Mucosa of rectum (tissue), 2 donors: ENCODE data around the gene SOHLH1.

Experiments used
- H3K27ac ChIP-seq, 2 donors: one replicate each; pipeline ENCODE4 v1.7.0; 2013; ENCODE audit warnings: inconsistent platforms in 2 of 2, low read depth in 2 of 2, low read length in 2 of 2
- H3K27me3 ChIP-seq, 2 donors: one replicate each; pipeline ENCODE4 v1.7.0; 2013; ENCODE audit warnings: low read length in 2 of 2; ENCODE audit not compliant: control insufficient read depth in 2 of 2, insufficient read depth in 2 of 2
- H3K36me3 ChIP-seq, 2 donors: one replicate each; pipeline ENCODE4 v1.7.0; 2013; ENCODE audit warnings: low read length in 2 of 2; ENCODE audit not compliant: control insufficient read depth in 2 of 2, insufficient read depth in 2 of 2
- H3K4me1 ChIP-seq, 2 donors: one replicate each; pipeline ENCODE4 v1.7.0; 2013; ENCODE audit warnings: low read length in 2 of 2, mild to moderate bottlenecking in 1 of 2; ENCODE audit not compliant: control insufficient read depth in 2 of 2, insufficient read depth in 2 of 2
- H3K4me3 ChIP-seq, 2 donors: one replicate each; pipeline ENCODE4 v1.7.0; 2013; ENCODE audit warnings: low read length in 2 of 2
- H3K9ac ChIP-seq, 2 donors: one replicate each; pipeline ENCODE4 v1.7.0; 2013; ENCODE audit warnings: low read length in 2 of 2, low read depth in 1 of 2, mild to moderate bottlenecking in 1 of 2
- H3K9me3 ChIP-seq, 2 donors: one replicate each; pipeline ENCODE4 v1.7.0; 2013; ENCODE audit warnings: low read length in 2 of 2; ENCODE audit not compliant: control insufficient read depth in 2 of 2
- donor health status: healthy.
- donor health status: Normal muscosa, but diverticular disease.

Gene SOHLH1

GRCh38 chr9:135729480-135729879 lies 30.2 kb upstream of the SOHLH1 start:
- Histone ChIP-seq H3K27me3 (no peaks in the 10 kb centered on the region), H3K36me3 (no peaks in the 10 kb centered on the region), H3K9ac (no peak overlapping the region), H3K9me3 (no peaks in the 10 kb centered on the region), H3K4me3 (no peak overlapping the region), H3K27ac (no peak overlapping the region), H3K4me1 (no peaks in the 10 kb centered on the region)

GRCh38 chr9:135728436-135729110 lies 29.3 kb upstream of the SOHLH1 start:
- H3K27ac ChIP-seq = no peak overlapping the region
- H3K4me3 ChIP-seq = no peak overlapping the region
- H3K9ac ChIP-seq = no peak overlapping the region
- no peaks in the 10 kb centered on the region for H3K9me3 ChIP-seq
- H3K36me3 ChIP-seq = no peaks in the 10 kb centered on the region
- H3K27me3 ChIP-seq = no peaks in the 10 kb centered on the region
- no peaks in the 10 kb centered on the region for H3K4me1 ChIP-seq

- no peaks in the 10 kb centered on the region for H3K4me1 ChIP-seq
- no peaks in the 10 kb centered on the region for H3K27me3 ChIP-seq
- H3K9ac ChIP-seq = no peak overlapping the region
- no peak overlapping the region for H3K27ac ChIP-seq
- H3K9me3 ChIP-seq = no peaks in the 10 kb centered on the region
- no peak overlapping the region for H3K4me3 ChIP-seq
- H3K36me3 ChIP-seq = no peaks in the 10 kb centered on the region
Measured at GRCh38 chr9:135727257-135727875, 28.1 kb upstream of the SOHLH1 start.

GRCh38 chr9:135726138-135726853 lies 27.0 kb upstream of the SOHLH1 start:
- no peak overlapping the region for H3K4me3 ChIP-seq
- no peaks in the 10 kb centered on the region for H3K9me3 ChIP-seq
- H3K36me3 ChIP-seq = no peaks in the 10 kb centered on the region
- H3K27me3 ChIP-seq = no peaks in the 10 kb centered on the region
- no peak overlapping the region for H3K27ac ChIP-seq
- H3K9ac ChIP-seq = no peak overlapping the region
- no peaks in the 10 kb centered on the region for H3K4me1 ChIP-seq

- H3K9ac ChIP-seq = no peak overlapping the region
- no peaks in the 10 kb centered on the region for H3K4me1 ChIP-seq
- H3K4me3 ChIP-seq = no peak overlapping the region
- H3K27me3 ChIP-seq = no peaks in the 10 kb centered on the region
- H3K9me3 ChIP-seq = no peaks in the 10 kb centered on the region
- H3K36me3 ChIP-seq = no peaks in the 10 kb centered on the region
- no peak overlapping the region for H3K27ac ChIP-seq
Measured at GRCh38 chr9:135724186-135724787, 25.0 kb upstream of the SOHLH1 start.

- H3K36me3 ChIP-seq = no peaks in the 10 kb centered on the region
- no peaks in the 10 kb centered on the region for H3K9me3 ChIP-seq
- no peak overlapping the region for H3K9ac ChIP-seq
- no peaks in the 10 kb centered on the region for H3K27me3 ChIP-seq
- H3K27ac ChIP-seq = no peak overlapping the region
- no peak overlapping the region for H3K4me3 ChIP-seq
- no peaks in the 10 kb centered on the region for H3K4me1 ChIP-seq
Measured at GRCh38 chr9:135722365-135722764, 23.1 kb upstream of the SOHLH1 start.

- Histone ChIP-seq H3K27ac (no peak overlapping the region), H3K36me3 (no peaks in the 10 kb centered on the region), H3K4me1 (no peaks in the 10 kb centered on the region), H3K4me3 (no peak overlapping the region), H3K9me3 (no peaks in the 10 kb centered on the region), H3K27me3 (peaks cover 3 to 4% of the 10 kb centered on the region in 2 donors), H3K9ac (no peak overlapping the region)
Measured at GRCh38 chr9:135719472-135719871, 20.2 kb upstream of the SOHLH1 start.

GRCh38 chr9:135718616-135719015 lies 19.3 kb upstream of the SOHLH1 start:
- Histone ChIP-seq H3K4me3 (no peak overlapping the region), H3K27me3 (peaks cover 4% of the 10 kb centered on the region in 2 donors), H3K27ac (no peak overlapping the region)

GRCh38 chr9:135717410-135717809 lies 18.1 kb upstream of the SOHLH1 start:
- H3K9me3 ChIP-seq = no peaks in the 10 kb centered on the region
- H3K27ac ChIP-seq = no peak overlapping the region
- H3K36me3 ChIP-seq = no peaks in the 10 kb centered on the region
- H3K9ac ChIP-seq = no peak overlapping the region
- H3K27me3 ChIP-seq = peaks cover 4 to 13% of the 10 kb centered on the region in 2 donors
- no peaks in the 10 kb centered on the region for H3K4me1 ChIP-seq
- H3K4me3 ChIP-seq = no peak overlapping the region

More at GRCh38 chr9:135718616-135719015, 19.3 kb upstream of the SOHLH1 start:
- Histone ChIP-seq H3K9me3 (no peaks in the 10 kb centered on the region), H3K36me3 (no peaks in the 10 kb centered on the region), H3K4me1 (no peaks in the 10 kb centered on the region), H3K9ac (no peak overlapping the region)

GRCh38 chr9:135716045-135716444 lies 16.8 kb upstream of the SOHLH1 start:
- Histone ChIP-seq H3K4me3 (no peak overlapping the region), H3K4me1 (no peaks in the 10 kb centered on the region), H3K9me3 (no peaks in the 10 kb centered on the region), H3K27ac (no peak overlapping the region), H3K9ac (no peak overlapping the region), H3K27me3 (peaks cover 4 to 13% of the 10 kb centered on the region in 2 donors), H3K36me3 (no peaks in the 10 kb centered on the region)
